HEK293 (cell line): ENCODE data around the gene ARHGDIB.

Experiments used
- CTCF ChIA-PET: fragments of 350-600 bp; formaldehyde crosslinking; extraction: SDS; loops from one replicate; lab custom pipeline; 2021; ENCODE audit warnings: antibody characterized with exemption; lab: Yijun Ruan, JAX
- POLR2A ChIA-PET: fragments of 300-600 bp; formaldehyde crosslinking; extraction: SDS; loops from one replicate; lab custom pipeline; 2020; ENCODE audit warnings: antibody characterized with exemption, inconsistent platforms; lab: Yijun Ruan, JAX
- H3K27ac ChIP-seq: fragments of 200-500 bp; sonication (Bioruptor generic); 2 replicates; pipeline ENCODE4 v1.5.1; 2014; ENCODE audit warnings: low read depth, low read length, control low read depth, inconsistent platforms; ENCODE audit errors: extremely low read depth
- H3K36me3 ChIP-seq, 2 experiments: fragments of 200-500 bp in 1 of 2; sonication (Bioruptor generic) in 1 of 2; 1 replicate in 1 of 2; 2 replicates in 1 of 2; pipeline ENCODE4 v1.5.1; 2014 to 2017; ENCODE audit warnings: inconsistent platforms in 2 of 2, low read length in 2 of 2; ENCODE audit not compliant: control insufficient read depth in 2 of 2, insufficient read depth in 1 of 2
- H3K4me1 ChIP-seq: fragments of 200-500 bp; sonication (Bioruptor generic); 2 replicates; pipeline ENCODE4 v1.5.1; 2014; ENCODE audit warnings: mild to moderate bottlenecking, low read length, inconsistent platforms; ENCODE audit not compliant: control insufficient read depth, insufficient read depth
- H3K4me3 ChIP-seq: 2 replicates; pipeline ENCODE4 v1.5.1; 2011; ENCODE audit warnings: low read depth, mild to moderate bottlenecking, control low read depth, low read length, moderate library complexity
- H3K9me3 ChIP-seq: fragments of 200-500 bp; sonication (Bioruptor generic); 2 replicates; pipeline ENCODE4 v1.5.1; 2014; ENCODE audit warnings: low read depth, low read length, inconsistent platforms; ENCODE audit not compliant: control insufficient read depth, insufficient read depth
- GLI2 ChIP-seq: fragments of 450-650 bp; formaldehyde crosslinking; IDR thresholded peaks from 2 replicates; pipeline ENCODE4; 2017; ENCODE audit warnings: missing biosample characterization, missing genetic modification characterization, low read depth, borderline replicate concordance
- GLIS1 ChIP-seq: fragments of 450-650 bp; formaldehyde crosslinking; IDR thresholded peaks from 2 replicates; pipeline ENCODE4 v1.5.1; 2016; ENCODE audit warnings: missing biosample characterization, missing genetic modification characterization
- HOXC10 ChIP-seq: sonication (generic); formaldehyde crosslinking; IDR thresholded peaks from 2 replicates; pipeline ENCODE4 v1.8.1; 2023; ENCODE audit warnings: mild to moderate bottlenecking, missing genetic modification reagents
- IKZF3 ChIP-seq: fragments of 450-650 bp; IDR thresholded peaks from 2 replicates; pipeline ENCODE4 v1.5.0; 2018; ENCODE audit warnings: missing biosample characterization, mild to moderate bottlenecking, missing genetic modification characterization, moderate library complexity
- MZF1 ChIP-seq: fragments of 450-650 bp; formaldehyde crosslinking; IDR thresholded peaks from 2 replicates; pipeline ENCODE4 v1.5.1; 2017; ENCODE audit warnings: missing biosample characterization, missing genetic modification characterization, borderline replicate concordance
- OSR2 ChIP-seq: fragments of 450-650 bp; formaldehyde crosslinking; IDR thresholded peaks from 2 replicates; pipeline ENCODE4 v1.5.1; 2016; ENCODE audit warnings: missing biosample characterization, missing genetic modification characterization
- SP3 ChIP-seq: fragments of 450-650 bp; formaldehyde crosslinking; IDR thresholded peaks from 2 replicates; pipeline ENCODE4 v1.5.1; 2016; ENCODE audit warnings: missing biosample characterization, missing genetic modification characterization
- ZNF175 ChIP-seq: fragments of 450-650 bp; formaldehyde crosslinking; IDR thresholded peaks from 2 replicates; pipeline ENCODE4 v1.5.1; 2016; ENCODE audit warnings: missing biosample characterization, missing genetic modification characterization
- ZNF23 ChIP-seq: fragments of 450-650 bp; formaldehyde crosslinking; IDR thresholded peaks from 2 replicates; pipeline ENCODE4 v1.5.1; 2016; ENCODE audit warnings: missing biosample characterization, missing genetic modification characterization, borderline replicate concordance
- ZNF24 ChIP-seq: fragments of 450-650 bp; formaldehyde crosslinking; IDR thresholded peaks from 2 replicates; pipeline ENCODE4 v1.5.1; 2016; ENCODE audit warnings: missing biosample characterization, missing genetic modification characterization
- ZNF335 ChIP-seq: fragments of 450-650 bp; formaldehyde crosslinking; conservative IDR thresholded peaks from 2 replicates; pipeline ENCODE4 v1.5.1; 2016; ENCODE audit warnings: missing biosample characterization, missing genetic modification characterization
- ZNF521 ChIP-seq: fragments of 450-650 bp; formaldehyde crosslinking; IDR thresholded peaks from 2 replicates; pipeline ENCODE4 v1.5.1; 2017; ENCODE audit warnings: missing biosample characterization, mild to moderate bottlenecking, missing genetic modification characterization
- ZNF624 ChIP-seq: fragments of 450-650 bp; formaldehyde crosslinking; IDR thresholded peaks from 2 replicates; pipeline ENCODE4 v1.5.1; 2017; ENCODE audit warnings: missing biosample characterization, missing genetic modification characterization
- ZNF707 ChIP-seq: fragments of 450-650 bp; formaldehyde crosslinking; IDR thresholded peaks from 2 replicates; pipeline ENCODE4 v1.5.1; 2016; ENCODE audit warnings: missing biosample characterization, missing genetic modification characterization
- ZNF792 ChIP-seq: fragments of 450-650 bp; formaldehyde crosslinking; IDR thresholded peaks from 2 replicates; pipeline ENCODE4 v1.5.1; 2016; ENCODE audit warnings: missing biosample characterization, missing genetic modification characterization
- TF ChIP-seq, protein P1 (sequence below): fragments of 450-650 bp; formaldehyde crosslinking; conservative IDR thresholded peaks from 2 replicates; pipeline ENCODE4 v1.5.1; 2016; ENCODE audit warnings: low read depth, missing biosample characterization, missing genetic modification characterization
- TF ChIP-seq, protein P2 (sequence below): fragments of 450-650 bp; formaldehyde crosslinking; IDR thresholded peaks from 2 replicates; pipeline ENCODE4 v1.5.1; 2017; ENCODE audit warnings: missing biosample characterization, missing genetic modification characterization
- TF ChIP-seq, protein P3 (sequence below): fragments of 450-650 bp; formaldehyde crosslinking; IDR thresholded peaks from 2 replicates; pipeline ENCODE4 v1.5.1; 2016; ENCODE audit warnings: missing biosample characterization, missing genetic modification characterization
- TF ChIP-seq, protein P4 (sequence below): fragments of 450-650 bp; formaldehyde crosslinking; IDR thresholded peaks from 2 replicates; pipeline ENCODE4 v1.5.1; 2016; ENCODE audit warnings: missing biosample characterization, missing genetic modification characterization

The ARHGDIB gene

DNA sequence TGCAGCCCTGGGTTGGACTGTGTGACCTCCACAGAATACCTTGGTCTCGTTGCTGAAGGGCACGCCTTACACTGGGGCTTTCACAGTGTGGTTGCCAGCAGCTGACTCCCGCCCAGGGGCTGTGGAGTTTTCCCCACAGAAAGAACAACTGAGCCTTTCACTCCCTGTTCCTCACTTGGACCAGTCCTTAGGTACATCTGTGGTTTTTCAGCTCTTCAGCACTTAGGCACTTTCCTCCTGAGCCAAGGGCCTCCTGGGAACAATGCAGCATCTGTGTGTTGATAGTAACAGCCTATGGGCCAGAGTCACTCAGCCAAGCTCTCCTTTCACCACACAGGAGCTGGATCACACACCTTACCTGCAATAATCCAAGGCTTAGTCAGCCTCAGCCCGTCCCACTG lies 48.0 kb downstream of the ARHGDIB start (continued):
- TF ChIP-seq, protein P1, sequence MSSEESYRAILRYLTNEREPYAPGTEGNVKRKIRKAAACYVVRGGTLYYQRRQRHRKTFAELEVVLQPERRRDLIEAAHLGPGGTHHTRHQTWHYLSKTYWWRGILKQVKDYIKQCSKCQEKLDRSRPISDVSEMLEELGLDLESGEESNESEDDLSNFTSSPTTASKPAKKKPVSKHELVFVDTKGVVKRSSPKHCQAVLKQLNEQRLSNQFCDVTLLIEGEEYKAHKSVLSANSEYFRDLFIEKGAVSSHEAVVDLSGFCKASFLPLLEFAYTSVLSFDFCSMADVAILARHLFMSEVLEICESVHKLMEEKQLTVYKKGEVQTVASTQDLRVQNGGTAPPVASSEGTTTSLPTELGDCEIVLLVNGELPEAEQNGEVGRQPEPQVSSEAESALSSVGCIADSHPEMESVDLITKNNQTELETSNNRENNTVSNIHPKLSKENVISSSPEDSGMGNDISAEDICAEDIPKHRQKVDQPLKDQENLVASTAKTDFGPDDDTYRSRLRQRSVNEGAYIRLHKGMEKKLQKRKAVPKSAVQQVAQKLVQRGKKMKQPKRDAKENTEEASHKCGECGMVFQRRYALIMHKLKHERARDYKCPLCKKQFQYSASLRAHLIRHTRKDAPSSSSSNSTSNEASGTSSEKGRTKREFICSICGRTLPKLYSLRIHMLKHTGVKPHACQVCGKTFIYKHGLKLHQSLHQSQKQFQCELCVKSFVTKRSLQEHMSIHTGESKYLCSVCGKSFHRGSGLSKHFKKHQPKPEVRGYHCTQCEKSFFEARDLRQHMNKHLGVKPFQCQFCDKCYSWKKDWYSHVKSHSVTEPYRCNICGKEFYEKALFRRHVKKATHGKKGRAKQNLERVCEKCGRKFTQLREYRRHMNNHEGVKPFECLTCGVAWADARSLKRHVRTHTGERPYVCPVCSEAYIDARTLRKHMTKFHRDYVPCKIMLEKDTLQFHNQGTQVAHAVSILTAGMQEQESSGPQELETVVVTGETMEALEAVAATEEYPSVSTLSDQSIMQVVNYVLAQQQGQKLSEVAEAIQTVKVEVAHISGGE (tag by site-specific recombination), result no peak
- TF ChIP-seq GLI2 (tag by site-specific recombination) (no peak), OSR2 (tag by site-specific recombination) (no peak), ZNF23 (tag by site-specific recombination) (no peak)

DNA sequence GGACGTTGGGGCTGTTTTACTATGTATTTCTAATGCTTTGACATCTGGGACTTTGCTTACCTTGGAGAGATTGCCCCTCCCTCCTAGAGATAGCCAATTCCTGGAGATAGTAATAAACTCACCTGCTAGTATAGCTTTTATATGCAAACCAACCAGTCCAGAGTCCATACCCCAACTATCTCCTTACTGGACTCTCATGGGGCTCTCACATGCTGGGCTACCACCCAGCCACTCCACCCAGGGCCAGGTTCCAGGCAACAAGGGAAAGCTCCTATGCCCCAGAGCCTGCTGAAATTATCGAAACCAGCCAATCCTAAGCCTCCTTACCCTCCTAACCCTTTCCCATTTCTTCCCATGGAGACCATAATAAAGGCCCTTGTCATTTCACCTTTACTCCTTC lies 50.3 kb downstream of the ARHGDIB start:
- no peaks in the 10 kb centered on the region for H3K36me3 ChIP-seq
- H3K4me1 ChIP-seq, result no peaks in the 10 kb centered on the region; the same call in 1 of the 2 replicates
- TF ChIP-seq, protein P2, sequence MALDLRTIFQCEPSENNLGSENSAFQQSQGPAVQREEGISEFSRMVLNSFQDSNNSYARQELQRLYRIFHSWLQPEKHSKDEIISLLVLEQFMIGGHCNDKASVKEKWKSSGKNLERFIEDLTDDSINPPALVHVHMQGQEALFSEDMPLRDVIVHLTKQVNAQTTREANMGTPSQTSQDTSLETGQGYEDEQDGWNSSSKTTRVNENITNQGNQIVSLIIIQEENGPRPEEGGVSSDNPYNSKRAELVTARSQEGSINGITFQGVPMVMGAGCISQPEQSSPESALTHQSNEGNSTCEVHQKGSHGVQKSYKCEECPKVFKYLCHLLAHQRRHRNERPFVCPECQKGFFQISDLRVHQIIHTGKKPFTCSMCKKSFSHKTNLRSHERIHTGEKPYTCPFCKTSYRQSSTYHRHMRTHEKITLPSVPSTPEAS (tag by site-specific recombination), result no peak
- no peak for TF ChIP-seq GLIS1 (tag by site-specific recombination)
- ChIA-PET CTCF (interaction anchor here (1.4 kb wide), 1 partner anchor 65 kb away, joined by 3 read pairs; no protein-coding TSS in a partner anchor), POLR2A (no interaction called here)
- no peaks in the 10 kb centered on the region for H3K9me3 ChIP-seq
- H3K4me3 ChIP-seq, result no peak overlapping the region
- no peak overlapping the region for H3K27ac ChIP-seq

DNA sequence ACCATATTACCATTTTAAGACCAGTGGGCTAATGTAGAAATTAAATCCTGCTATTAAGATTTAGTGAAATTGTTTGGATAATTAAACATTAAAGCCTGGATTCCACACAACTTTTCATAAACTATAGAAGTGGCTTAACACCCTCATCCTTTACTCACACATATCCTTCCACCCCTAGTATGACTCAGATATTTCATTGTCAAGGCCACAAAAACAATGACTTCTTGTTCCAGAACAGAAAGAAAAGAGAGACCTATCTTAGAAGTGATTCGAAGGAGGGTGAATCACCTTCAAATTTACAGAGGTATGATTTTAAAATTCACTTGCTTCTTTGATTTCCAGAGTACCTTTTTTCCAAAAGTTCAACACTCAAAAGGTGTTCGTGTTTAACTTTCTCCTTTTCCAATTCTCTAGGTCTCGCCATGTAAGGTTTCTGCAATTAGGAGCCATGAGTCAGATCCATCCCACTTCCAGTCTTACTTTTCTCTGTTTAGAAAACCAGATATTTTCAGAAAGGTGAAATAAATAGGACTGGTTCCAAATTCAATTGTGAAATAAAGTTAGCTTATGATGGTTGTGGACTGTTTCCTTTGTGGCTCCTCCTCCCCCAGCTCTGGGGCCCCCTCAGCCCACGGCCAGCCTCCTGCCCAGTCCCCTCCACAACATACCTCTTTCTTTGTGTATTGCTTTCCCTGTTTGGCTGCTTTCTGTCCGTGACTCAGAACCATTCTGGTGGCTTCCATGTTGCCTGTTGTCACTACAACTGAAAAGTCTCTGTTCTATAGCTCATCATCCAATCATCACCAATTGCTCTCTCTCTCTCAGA lies 51.1 kb downstream of the ARHGDIB start:
- no peak for TF ChIP-seq HOXC10
- TF ChIP-seq ZNF521 (tag by site-specific recombination), result no peak
- no peak for TF ChIP-seq ZNF24 (tag by site-specific recombination)
- no peak for TF ChIP-seq ZNF707 (tag by site-specific recombination)
- no peak for TF ChIP-seq ZNF792 (tag by site-specific recombination)
- no peak for TF ChIP-seq ZNF335 (tag by site-specific recombination)
- TF ChIP-seq, protein P3, sequence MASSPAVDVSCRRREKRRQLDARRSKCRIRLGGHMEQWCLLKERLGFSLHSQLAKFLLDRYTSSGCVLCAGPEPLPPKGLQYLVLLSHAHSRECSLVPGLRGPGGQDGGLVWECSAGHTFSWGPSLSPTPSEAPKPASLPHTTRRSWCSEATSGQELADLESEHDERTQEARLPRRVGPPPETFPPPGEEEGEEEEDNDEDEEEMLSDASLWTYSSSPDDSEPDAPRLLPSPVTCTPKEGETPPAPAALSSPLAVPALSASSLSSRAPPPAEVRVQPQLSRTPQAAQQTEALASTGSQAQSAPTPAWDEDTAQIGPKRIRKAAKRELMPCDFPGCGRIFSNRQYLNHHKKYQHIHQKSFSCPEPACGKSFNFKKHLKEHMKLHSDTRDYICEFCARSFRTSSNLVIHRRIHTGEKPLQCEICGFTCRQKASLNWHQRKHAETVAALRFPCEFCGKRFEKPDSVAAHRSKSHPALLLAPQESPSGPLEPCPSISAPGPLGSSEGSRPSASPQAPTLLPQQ (tag by site-specific recombination), result no peak
- no peak for TF ChIP-seq ZNF175 (tag by site-specific recombination)
- TF ChIP-seq ZNF624, result no peak
- TF ChIP-seq, protein P4, sequence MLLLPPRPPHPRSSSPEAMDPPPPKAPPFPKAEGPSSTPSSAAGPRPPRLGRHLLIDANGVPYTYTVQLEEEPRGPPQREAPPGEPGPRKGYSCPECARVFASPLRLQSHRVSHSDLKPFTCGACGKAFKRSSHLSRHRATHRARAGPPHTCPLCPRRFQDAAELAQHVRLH (tag by site-specific recombination), result no peak
- TF ChIP-seq SP3 (tag by site-specific recombination), result no peak
- TF ChIP-seq IKZF3, result no peak
- TF ChIP-seq MZF1 (tag by site-specific recombination), result no peak
- ChIA-PET POLR2A (no interaction called here), CTCF (interaction anchor here (1.4 kb wide), 1 partner anchor 65 kb away, joined by 3 read pairs; no protein-coding TSS in a partner anchor)
- Histone ChIP-seq H3K27ac (no peak overlapping the region), H3K9me3 (no peaks in the 10 kb centered on the region), H3K36me3 (no peaks in the 10 kb centered on the region), H3K4me1 (no peaks in the 10 kb centered on the region; the same call in 1 of the 2 replicates), H3K4me3 (no peak overlapping the region)
